HG03432 (cell line): ENCODE results near the gene ENTPD8.
A peak's percentile ranks its signal among the peaks of the same experiment; 100 is the strongest.
"Not testable (repeated sequence)": the region's sequence is repeated elsewhere in the genome, so short reads cannot be mapped to it uniquely, and the experiment has no call there.

ENCODE experiments used
- ATAC-seq: cut with Tn5 transposase; IDR thresholded peaks from one replicate; pipeline ENCODE4 v1.9.1; 2021; ENCODE audit warnings: mild to moderate bottlenecking, moderate library complexity; ENCODE audit not compliant: unreplicated experiment

Gene ENTPD8

GRCh38 chr9:137476856-137477255 lies 35.7 kb upstream of the ENTPD8 start:
- ATAC-seq, result no peak

GRCh38 chr9:137475666-137476065 lies 34.5 kb upstream of the ENTPD8 start:
- ATAC-seq, result no peak

- no peak for ATAC-seq
Observed at GRCh38 chr9:137474271-137474670, 33.1 kb upstream of the ENTPD8 start.

GRCh38 chr9:137470785-137471184 lies 29.6 kb upstream of the ENTPD8 start:
- no peak for ATAC-seq

GRCh38 chr9:137467896-137468295 lies 26.7 kb upstream of the ENTPD8 start:
- ATAC-seq, result no peak

GRCh38 chr9:137467161-137467581 lies 26.0 kb upstream of the ENTPD8 start:
- no peak for ATAC-seq

GRCh38 chr9:137466389-137467085 lies 25.4 kb upstream of the ENTPD8 start:
- not testable (repeated sequence) for ATAC-seq

GRCh38 chr9:137465720-137466388 lies 24.7 kb upstream of the ENTPD8 start:
- no peak for ATAC-seq

- no peak for ATAC-seq
Observed at GRCh38 chr9:137465000-137465719, 24.0 kb upstream of the ENTPD8 start.

- no peak for ATAC-seq
Observed at GRCh38 chr9:137464291-137464999, 23.3 kb upstream of the ENTPD8 start.

GRCh38 chr9:137463931-137464290 lies 22.8 kb upstream of the ENTPD8 start:
- ATAC-seq, result no peak

GRCh38 chr9:137462986-137463930 lies 22.1 kb upstream of the ENTPD8 start:
- no peak for ATAC-seq

- no peak for ATAC-seq
Observed at GRCh38 chr9:137462396-137462985, 21.3 kb upstream of the ENTPD8 start.

- peak; percentile 42 for ATAC-seq
Observed at GRCh38 chr9:137461663-137462395, 20.7 kb upstream of the ENTPD8 start.

- ATAC-seq, result no peak
Observed at GRCh38 chr9:137461316-137461662, 20.1 kb upstream of the ENTPD8 start.

- no peak for ATAC-seq
Observed at GRCh38 chr9:137460363-137461315, 19.5 kb upstream of the ENTPD8 start.

- ATAC-seq, result no peak
Observed at GRCh38 chr9:137459601-137460362, 18.6 kb upstream of the ENTPD8 start.
